Caki2 (cell line): ENCODE measurements around the gene SCAMP2. TPM values are rescaled to one million over a fixed set of nuclear protein-coding genes. Genes with fewer than 3 reads are reported as not detected.
"Not testable (repeated sequence)": the region's sequence is repeated elsewhere in the genome, so short reads cannot be mapped to it uniquely, and the experiment has no call there.

Experiments
- DNase-seq: peaks from one replicate; pipeline ENCODE4 v3.0.0-alpha.2; 2015; ENCODE audit warnings: low read depth
- in situ Hi-C: cut with HindIII; loops from 2 replicates; pipeline ENCODE4 v1.10.0; 2016; ENCODE audit warnings: low sequenced_read_pairs, low pct_unique_long_range_greater_than_20kb, mixed read lengths
- total RNA-seq: library from RNA; depleted of rRNA; stranded (reverse); fragments of >200 nt; shearing (Covaris generic); gene quantifications from 2 replicates; pipeline ENCODE4 v1.2.3, GENCODE V29; 2014; ENCODE audit warnings: low replicate concordance

SCAMP2 gene
- total RNA-seq, 1 experiment from 2014 or later = 36.1 TPM

DNA sequence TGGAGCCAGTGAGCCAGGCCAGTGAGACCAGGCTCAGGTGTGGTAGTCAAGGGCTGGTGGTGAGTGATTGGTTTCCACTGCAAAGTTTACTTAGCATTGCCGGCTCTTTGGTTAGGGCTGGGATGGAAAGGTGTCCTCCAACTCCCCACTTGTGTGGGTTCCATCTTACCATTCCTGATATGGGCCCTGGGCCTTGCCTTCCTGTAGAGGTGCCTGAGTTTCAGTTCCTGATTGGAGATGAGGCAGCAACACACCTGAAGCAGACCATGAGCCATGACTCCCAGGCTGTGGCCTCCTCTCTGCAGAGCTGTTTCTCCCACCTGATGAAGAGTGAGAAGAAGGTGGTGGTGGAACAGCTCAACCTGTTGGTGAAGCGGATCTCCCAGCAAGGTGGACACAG lies 19.8 kb upstream of the SCAMP2 start:
- in situ Hi-C loops = no loop called here
- no peak for DNase-seq

GRCh38 chr15:74892313-74892712 lies 19.1 kb upstream of the SCAMP2 start:
- in situ Hi-C loops = no loop called here
- no peak for DNase-seq

DNA sequence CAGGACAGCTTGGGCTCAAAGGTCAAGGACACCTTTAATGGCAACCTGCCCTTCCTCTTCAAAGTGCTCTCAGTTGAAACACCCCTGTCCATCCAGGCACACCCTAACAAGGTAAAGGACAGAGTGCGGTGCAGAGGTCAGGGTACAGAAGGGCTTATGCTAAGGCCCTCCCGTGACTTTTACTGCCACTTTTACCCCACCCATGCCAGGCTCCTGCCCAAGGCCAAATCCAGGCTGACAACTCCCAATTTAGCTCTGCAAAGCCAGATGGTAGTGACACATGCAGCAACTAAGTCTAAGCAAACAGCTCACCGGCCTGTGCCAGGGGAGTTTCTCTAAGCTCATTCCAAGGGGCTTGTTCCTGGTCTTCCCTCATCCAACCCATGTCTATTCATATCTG lies 18.3 kb upstream of the SCAMP2 start:
- in situ Hi-C loops = no loop called here

GRCh38 chr15:74890665-74890960 lies 17.4 kb upstream of the SCAMP2 start:
- in situ Hi-C loops = no loop called here
- no peak for DNase-seq

More for the DNA sequence above, 18.3 kb upstream of the SCAMP2 start:
- no peak for DNase-seq

GRCh38 chr15:74889883-74890664 lies 16.9 kb upstream of the SCAMP2 start, which contains the start of gene MPI:
MPI (plus strand) TSS chr15:74890042; CDS start chr15:74890074, 32 bp downstream.
- in situ Hi-C loops = no loop called here
- DNase-seq = peak; percentile 74

- in situ Hi-C loops = no loop called here
Measured at GRCh38 chr15:74889390-74889882, 16.3 kb upstream of the SCAMP2 start.

GRCh38 chr15:74888716-74889115 lies 15.6 kb upstream of the SCAMP2 start:
- DNase-seq = no peak
- in situ Hi-C loops = no loop called here

More at GRCh38 chr15:74889390-74889882, 16.3 kb upstream of the SCAMP2 start:
- DNase-seq = no peak

DNA sequence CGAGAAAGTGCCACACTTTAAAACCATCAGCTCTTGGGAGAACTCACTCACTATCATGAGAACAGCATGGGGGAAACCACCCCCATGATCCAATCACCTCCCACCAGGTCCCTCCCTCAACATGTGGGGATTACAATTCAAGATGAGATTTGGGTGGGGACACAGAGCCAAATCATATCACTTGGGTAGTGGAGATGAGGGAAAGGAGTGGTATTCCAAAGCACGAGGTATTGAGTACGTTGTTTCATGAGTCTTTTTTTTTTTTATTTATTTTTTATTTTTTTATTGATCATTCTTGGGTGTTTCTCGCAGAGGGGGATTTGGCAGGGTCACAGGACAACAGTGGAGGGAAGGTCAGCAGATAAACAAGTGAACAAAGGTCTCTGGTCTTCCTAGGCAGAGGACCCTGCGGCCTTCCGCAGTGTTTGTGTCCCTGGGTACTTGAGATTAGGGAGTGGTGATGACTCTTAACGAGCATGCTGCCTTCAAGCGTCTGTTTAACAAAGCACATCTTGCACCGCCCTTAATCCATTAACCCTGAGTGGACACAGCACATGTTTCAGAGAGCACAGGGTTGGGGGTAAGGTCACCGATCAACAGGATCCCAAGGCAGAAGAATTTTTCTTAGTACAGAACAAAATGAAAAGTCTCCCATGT lies 14.5 kb upstream of the SCAMP2 start:
- DNase-seq, in situ Hi-C loops: not testable (repeated sequence)

DNA sequence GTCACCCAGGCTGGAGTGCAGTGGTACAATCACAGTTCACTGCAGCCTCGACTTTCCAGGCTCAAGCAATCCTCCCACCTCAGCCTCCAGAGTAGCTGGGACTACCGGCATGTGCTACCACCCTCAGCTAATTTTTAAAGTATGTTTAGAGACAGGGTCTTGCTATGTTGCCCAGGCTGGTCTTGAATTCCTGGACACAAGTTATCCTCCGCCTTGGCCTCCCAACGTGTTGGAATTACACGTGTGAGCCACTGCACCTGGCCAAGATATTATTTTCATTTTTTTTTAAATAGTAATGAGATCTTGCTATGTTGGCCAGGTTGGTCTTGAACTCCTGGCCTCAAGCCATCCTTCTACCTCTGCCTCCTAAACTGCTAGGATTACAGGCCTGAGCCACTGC lies 12.3 kb upstream of the SCAMP2 start:
- in situ Hi-C loops = no loop called here
- no peak for DNase-seq

GRCh38 chr15:74884428-74885223 lies 11.5 kb upstream of the SCAMP2 start:
- in situ Hi-C loops = no loop called here
- DNase-seq = no peak

- in situ Hi-C loops = no loop called here
Measured at GRCh38 chr15:74882528-74882927, 9.4 kb upstream of the SCAMP2 start.

DNA sequence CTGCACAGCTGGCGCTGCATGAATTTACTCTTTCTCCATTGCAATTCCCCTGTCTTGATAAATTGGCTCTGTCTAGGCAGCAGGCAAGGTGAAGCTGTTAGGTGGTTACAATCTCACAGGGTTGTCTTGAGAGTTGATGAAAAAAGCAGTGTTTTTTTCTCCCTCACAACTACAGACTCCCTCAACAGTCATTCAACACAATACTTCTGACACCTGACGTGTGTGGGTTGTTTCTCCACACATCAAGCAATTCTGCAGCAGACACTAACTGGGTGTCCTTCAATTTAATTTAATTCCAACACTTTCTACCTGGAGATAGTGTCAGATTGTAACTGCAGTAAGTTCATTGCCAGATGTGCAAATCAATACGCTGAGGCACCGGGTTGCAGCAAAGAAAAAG lies 5.1 kb upstream of the SCAMP2 start:
- no peak for DNase-seq
- in situ Hi-C loops = no loop called here

More at GRCh38 chr15:74882528-74882927, 9.4 kb upstream of the SCAMP2 start:
- DNase-seq = no peak

DNA sequence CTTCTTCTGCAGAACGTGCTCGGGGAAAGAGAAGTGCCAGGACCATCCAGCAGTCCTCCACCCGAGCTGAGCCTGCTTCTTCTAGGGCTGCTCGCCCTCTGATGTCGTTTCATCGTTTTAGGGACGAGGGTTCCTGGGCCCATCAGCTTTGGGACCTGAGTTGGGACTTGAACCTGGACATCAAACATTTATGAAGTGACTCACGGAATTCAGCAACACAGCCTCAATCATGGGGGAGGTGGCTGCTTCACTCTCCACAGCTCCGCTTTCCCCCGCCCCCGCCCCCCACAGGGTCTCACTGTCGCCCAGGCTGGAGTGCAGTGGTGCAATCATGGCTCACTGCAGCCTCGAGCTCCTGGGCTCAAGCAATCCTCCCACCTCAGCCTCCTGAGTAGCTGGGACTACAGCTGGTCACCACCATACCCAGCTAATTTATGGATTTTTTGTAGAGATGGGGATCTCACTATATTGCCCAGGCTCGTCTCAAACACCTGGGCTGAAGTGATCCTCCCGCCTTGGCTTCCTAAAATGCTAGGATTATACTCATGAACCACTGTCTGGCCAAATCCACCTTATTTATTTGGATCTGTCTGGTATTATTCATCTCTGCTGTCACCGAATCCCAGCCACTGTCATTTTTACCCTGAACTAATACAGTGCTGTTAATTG lies 725 bp upstream of the SCAMP2 start:
- in situ Hi-C loops = no loop called here
- DNase-seq = no peak

GRCh38 chr15:74872702-74873035 lies 496 bp downstream of the SCAMP2 start:
- in situ Hi-C loops = no loop called here

DNA sequence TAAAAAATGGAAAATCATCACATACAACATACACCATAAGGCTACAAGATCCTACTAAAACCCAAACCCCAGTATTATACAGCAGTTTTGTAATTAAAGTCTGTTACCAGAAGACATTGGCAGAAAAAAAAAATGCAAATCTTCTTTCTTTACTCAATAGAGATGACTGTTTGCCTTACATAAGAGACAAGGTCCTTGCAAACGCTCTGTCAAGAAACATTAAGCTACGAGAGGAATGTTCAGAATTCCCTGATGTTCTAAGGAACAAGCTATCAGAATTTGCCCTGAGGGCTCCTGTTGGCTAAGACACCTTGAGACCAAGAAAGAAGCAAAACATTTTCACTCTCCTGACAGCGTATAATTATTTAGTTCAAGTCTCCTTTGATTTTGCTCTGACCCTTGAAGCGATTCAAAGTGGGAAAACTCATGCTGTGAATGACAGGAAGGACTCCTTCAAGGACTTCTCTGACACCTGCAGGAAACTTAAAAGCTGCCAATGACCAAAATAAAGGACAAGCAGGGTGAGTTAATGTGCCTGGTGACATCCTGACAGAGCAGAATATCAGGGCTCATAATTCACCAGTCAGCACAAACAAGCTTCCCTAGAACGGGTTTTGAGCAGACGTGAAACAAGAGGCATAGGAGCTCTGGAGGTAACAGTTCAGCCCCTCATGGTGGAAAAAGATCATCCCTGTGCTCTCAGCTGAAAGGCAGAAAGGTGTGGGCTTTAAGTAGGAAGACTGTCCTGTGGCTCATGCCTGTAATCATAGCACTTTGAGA lies 2.5 kb downstream of the SCAMP2 start:
- no peak for DNase-seq
- in situ Hi-C loops = no loop called here

More at GRCh38 chr15:74872702-74873035, 496 bp downstream of the SCAMP2 start:
- DNase-seq = no peak

GRCh38 chr15:74869726-74870407 lies 3.3 kb downstream of the SCAMP2 start:
- in situ Hi-C loops = no loop called here
- no peak for DNase-seq

- DNase-seq = no peak
- in situ Hi-C loops = no loop called here
Measured at GRCh38 chr15:74869372-74869725, 3.8 kb downstream of the SCAMP2 start.
